Stimulated activated CD8-positive, alpha-beta memory T cell treated with anti-CD3 and anti-CD28 coated beads, Interleukin-7, amount 100 ng/mL, for 48 hours (primary cell): ENCODE data around the gene BDNF.
"Not testable (repeated sequence)": the region's sequence is repeated elsewhere in the genome, so short reads cannot be mapped to it uniquely, and the experiment has no call there.

Source experiments
- DNase-seq, 2 donors: peaks; one replicate each; pipeline ENCODE4 v3.0.0-alpha.2; 2020; ENCODE audit warnings: low read depth in 1 of 2; ENCODE audit errors: extremely low read depth in 1 of 2

Gene BDNF

DNA sequence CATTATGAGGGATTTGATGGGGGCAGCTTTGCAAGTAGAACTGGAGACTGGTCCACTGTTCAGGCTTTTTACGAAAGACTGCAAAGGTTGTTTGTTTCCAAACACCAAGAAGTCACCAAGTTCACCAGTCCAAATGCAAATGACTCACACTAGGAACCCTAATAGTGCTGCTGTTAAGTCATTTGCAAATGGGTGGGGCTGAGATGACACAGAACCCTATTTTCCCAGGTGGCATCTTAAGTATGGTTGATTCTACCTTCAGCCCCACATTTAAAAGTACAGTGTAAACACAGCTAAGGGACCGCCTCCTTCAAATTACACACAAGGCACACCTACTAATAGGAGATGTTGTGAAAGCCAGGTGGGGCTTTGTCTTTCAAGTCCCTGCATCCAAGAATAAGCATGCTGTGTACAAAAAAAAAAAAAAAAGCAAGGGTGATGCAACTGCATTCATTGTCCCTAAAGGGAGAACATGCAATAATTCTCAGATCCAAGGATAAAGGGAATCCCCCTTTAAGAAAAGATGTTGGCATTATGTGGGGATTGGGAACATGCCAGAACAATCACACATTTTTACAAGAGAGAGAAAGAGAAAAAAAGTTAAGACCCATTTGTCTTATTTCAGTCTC, 27.3 kb downstream of the BDNF start:
- DNase-seq: no peak

DNA sequence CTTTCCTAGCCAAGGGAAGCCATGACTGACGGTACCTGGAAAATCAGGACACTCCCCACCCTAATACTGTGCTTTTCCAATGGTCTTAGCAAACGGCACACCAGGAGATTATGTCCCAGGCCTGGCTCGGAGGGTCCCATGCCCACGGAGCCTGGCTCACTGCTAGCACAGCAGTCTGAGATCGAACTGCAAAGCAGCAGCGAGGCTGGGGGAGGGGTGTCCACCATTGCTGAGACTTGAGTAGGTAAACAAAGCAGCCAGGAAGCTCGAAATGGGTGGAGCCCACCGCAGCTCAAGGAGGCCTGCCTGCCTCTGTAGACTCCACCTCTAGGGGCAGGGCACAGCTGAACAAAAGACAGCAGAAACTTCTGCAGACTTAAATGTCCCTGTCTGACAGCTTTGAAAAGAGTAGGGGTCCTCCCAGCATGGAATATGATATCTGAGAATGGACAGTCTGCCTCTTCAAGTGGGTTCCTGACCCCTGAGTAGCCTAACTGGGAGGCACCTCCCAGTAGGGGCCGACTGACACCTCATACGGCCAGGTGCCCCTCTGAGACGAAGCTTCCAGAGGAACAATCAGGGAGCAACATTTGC, 34.6 kb downstream of the BDNF start:
- not testable (repeated sequence) for DNase-seq

DNA sequence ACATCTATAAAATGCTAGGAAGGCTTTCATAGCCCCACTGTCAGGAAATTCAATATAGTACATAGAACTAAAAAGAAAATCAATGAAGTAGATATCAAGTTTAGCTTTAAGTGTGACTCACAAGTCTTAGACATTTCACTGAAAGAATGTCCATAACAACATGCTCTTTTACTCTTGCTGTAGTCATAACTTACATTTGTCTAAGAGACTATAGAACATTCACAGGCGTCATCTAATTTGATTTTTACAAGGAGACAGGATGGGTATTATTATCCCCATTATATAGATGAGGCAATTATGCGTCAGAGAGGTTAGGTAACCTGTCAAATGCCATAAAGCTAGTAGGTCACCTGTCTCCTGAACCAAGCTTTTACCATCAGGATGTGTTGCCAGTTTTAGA, 36.9 kb downstream of the BDNF start:
- no peak for DNase-seq

DNA sequence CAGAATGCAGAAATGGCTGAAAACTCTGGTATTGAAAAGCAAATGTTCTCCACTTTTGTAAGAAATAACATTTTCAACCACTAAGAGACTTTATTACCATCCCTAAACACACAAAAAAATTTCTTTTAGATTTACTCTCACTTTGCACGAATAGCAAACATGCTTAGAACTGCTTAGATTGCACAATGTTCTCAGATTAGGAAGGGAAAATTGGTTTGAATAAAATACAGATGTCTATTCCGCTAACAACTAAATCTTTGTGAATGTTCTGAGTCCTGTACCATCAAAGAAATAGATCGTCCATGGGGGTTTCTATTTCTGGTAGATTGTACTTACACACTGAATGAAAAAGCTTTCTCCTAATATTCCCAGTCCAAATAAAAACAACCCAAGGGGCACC, 40.1 kb downstream of the BDNF start:
- DNase-seq: no peak

DNA sequence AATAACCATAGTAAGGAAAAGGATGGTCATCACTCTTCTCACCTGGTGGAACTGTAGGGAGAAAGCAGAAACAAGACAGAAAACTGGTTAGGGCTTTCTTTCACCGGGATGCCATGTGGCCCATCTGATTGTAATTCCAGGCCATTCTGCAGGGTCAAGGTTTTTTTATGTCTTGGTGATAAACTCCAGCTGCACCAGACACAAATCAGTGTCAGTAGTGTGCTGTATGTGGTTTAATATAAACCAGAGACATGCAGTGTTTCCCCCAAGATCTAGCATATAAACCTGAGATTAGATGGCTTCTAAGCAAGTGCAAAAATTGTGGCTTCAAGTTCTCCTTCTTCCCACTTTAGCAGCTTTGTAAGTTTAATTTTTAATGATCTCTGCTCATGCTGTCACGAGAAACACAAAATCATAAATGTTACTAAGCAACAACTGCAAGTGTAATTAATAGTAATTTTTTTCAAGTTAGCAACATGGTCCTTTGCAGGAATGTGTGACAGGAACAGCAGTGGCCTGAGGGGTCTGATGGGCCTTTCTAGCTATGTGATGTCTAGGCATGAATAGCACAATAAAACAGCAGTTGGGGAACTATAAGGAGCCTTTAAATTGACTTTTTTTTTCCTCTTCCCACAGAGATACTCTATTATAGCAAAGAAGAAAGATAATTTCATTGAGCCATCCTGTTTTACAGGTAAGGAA, 41.6 kb downstream of the BDNF start:
- no peak for DNase-seq

DNA sequence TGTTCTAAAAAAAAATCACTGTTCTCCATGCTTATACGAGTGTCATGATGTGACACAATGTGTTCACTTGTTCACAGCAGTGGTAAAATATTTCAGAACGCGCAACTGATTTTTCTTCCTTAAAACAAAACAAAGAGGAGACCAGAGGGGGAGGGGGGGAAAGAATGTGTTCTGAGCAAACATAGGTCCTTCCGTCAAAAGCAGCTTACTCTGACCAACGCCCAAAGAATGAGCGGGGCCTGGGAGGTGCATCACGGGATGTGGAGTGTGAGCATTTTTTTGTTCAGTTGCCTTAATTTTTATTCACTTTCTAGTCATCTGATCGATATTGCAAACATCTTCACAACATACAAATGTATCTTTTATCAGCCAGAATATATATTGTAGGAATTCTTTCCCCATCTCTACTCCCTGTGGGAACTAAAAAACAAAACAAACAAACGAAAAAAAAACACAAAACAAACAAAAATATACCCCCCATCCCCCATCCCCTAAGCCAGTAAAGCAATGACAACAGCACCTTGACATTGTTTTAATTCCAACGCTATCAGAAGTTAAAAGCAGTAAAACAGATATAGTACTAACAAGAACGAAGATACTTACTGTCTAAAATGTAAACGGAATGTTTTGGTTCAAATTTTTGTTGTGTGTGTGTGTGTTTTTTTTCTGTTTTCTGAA, 43.3 kb downstream of the BDNF start:
- DNase-seq: no peak

DNA sequence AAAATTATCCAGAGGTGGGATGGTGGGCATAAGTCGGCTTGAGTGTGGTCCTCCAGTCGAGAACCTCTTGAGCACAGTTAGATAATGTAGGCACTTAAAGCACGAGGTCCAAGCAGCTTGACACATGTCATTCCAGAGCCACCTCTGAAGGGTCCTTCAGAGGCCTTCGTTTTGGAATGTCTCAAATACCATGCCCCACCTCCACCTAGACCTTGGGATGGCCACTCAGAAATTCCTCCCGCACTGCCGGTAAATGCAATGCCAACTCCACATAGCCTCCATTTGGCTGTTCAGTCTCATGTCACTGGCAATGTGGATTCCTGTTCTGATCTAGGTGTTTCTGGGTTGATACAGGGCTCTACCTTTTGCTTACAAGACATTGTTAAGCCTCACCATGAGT, 43.9 kb downstream of the BDNF start:
- DNase-seq: no peak

DNA sequence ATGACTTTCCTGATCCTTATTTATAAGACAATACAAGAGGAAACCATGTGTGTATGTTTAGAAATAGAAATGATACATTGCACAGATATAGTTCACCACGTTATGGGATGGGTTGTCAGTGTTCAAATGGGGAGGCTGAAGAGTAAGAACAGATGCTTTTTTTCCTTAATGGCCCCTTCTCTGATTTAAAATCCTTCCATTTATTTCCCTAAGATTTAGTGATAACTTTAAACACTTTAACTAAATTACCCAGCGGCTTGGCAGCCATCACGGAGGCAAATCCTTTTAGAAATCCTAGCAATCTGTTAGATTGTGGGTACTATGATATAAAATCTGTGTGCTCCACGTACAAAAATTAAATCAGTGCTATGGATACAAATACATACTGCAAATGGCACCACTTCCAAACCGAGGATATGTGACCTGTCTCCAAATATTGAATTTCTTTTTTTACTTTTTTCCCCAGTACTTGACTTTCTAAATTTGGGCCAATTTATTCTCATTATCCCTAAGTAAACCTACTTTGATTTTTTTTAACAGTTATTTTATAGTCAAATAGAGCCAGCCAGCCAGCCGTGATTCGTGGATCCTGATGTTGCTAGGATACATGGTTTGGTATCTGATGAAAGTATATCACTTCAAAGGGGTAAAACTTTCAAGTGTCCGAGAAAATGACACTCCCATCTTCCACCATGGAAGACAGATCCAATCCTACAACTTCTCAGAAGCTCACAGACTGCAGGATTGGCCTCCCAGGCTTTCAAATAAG, 46.1 kb downstream of the BDNF start:
- no peak for DNase-seq

DNA sequence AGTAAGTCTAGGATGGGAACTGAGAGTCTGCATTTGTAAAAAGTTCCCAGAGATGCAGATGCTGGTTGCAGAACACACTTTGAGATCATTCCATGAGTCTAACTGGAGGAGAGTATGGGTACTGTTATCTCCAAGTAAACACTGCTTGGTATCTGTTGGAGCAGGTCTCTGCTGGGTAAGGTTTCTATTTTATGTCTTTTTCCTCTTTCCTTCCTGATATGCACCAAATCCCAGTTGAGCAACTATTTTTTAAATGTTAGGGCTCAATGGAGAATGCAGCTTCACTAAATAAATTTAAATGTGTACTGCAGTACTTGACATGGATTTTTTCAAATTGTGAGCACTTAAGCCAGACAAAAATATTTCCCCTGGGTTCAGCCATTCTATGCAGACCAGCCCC, 48.5 kb downstream of the BDNF start:
- DNase-seq: no peak

DNA sequence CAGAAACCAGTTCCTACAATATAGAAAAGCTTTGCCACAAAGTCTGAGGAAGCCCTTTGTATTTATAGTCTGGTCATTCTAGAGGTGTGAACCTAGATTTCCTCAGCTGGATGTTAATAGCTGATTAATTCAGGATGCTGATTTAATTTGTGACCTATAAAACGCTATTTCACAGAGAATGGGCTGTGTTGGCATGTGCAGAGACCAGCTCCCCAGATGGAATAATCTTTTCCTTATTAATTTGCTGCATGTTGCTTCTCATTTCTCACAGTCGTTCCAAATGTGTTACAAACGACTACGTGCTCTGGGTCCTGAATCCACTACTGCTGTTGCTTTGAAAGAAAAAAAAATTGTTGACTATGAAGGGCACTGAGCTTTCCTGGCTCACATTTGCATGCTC, 49.3 kb downstream of the BDNF start:
- DNase-seq: no peak

DNA sequence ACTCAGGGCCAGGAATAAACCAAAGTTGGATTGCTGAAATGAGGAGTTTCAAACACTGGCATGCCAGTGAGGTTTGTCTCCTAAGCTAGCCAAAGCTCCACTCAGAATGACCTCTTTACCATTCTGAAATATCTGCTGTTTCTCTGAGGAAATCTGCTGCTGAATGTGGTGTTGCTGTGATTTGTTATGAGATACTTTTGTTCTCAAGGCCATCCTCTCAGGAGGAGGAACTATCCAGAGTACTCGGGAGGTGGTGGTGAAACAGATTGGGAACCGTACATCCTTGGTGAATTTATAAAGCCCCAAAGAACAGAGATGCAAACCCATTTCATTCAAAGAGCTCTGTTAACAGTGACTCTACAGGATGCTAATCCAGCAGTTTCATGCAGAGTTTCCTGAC, 50.5 kb downstream of the BDNF start:
- DNase-seq: no peak

DNA sequence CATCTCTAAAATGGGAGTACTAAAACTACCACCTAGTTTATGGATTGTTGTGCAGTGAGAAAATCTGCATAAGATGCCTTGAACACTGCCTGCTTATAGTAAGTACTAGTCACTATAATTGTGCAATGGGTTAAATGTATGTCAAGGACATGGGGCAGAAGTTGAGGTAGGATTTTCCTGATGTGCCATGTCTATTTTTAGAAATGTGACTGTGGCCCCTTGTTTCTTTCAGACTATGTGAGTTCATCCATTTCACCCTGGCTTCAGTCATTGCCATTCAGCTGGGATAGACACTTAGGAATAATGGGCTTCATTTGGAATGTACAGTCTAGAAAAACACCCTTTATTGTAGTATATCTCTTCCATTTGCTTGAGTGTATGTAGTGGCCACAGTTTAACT, 51.4 kb downstream of the BDNF start:
- DNase-seq: no peak

DNA sequence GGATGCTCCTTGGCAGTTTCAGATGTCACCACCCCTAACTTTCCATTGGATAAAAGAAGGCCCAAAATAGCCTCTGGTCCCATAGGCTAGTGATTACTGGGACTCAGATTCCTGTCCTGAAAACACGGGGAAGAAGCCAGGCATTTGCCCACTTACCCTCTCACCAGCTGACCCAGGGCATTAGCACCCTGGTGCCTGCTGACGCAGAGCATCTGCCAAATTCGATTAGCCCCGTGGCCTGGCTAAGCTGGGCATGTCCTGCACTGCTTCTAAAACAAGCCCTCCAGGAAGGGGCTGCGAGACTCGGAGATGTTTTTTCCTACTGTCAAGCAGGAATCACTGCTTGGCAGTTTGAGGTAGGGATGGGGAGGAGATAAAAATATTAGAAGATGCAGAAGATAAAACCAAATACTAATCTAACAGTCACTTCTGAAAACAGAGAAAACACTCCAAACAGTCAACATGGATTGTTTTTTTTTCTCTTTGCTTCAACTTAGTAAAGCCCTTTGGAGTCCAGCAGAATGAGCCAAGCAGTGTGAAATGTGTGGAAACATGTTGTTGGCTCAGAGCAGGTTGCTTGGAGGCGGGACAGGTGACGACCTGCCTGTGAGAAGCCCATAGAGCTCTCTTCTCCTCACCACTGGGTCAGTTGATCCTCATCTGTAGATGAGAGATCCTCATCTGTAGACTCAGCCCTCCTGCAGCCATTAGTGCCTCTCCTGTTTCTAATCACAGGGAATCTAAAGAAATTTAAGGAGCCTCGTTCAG, 54.0 kb downstream of the BDNF start:
- DNase-seq: no peak

DNA sequence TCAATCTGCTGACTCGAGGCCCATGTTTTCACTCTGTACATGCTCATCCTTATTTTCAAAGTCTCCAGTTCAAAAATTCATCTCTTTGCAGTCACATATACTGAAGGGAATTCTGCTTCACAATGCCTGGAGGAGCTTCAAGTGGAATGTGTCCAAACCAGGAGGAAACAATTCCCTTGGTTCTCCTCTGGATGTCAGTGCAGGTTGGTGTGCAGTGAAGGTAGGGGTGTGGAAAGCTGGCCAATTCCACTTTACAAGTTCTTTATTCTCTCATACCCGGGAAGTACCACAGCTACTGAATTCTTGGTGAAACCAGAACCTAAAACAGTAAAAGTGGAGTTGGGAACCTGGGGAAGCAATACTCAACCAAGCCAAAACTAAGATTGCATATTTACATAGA, 57.3 kb downstream of the BDNF start:
- no peak for DNase-seq

DNA sequence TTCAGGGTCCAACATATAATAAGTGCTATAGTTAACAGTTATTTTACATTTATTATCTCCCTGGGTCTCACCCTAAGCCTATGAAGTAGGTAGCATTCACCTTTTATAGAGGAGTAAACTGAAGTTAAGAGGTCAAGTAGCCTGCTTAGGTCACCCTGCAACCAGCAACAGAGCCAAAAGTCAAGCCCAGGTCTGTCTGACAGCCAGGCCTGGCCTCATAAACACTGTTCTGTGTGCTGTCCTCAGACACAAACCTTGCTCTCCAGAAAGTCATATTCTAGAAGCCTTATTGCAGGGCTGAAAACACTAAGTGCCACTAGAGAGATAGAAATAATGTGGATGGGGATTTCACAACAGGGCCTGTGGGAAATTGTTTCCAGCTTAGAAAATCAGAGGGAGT, 59.3 kb downstream of the BDNF start:
- DNase-seq: no peak

DNA sequence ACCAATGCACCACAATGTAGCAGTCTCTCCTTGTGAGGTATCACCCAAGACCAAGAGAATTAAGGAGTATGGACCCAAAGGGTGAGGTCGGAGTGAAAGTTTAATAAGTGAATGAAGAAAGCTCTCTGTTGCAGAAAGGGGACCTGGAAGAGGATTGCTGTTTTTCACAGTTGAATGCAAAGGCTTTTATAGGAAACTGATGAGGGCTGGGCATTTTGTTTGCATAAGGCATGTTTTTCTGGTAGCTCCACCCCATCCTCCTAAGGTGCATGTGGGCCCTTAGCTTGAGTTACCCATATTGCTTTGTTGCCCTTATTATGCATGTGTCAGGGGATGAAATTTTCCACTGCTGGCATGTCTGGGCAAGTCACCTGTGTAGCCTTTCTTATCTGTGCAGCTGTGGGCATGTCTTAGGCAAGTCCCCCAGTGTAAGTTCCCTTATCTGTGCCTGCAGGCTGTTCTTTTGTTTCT, 64.7 kb downstream of the BDNF start:
- no peak for DNase-seq

DNA sequence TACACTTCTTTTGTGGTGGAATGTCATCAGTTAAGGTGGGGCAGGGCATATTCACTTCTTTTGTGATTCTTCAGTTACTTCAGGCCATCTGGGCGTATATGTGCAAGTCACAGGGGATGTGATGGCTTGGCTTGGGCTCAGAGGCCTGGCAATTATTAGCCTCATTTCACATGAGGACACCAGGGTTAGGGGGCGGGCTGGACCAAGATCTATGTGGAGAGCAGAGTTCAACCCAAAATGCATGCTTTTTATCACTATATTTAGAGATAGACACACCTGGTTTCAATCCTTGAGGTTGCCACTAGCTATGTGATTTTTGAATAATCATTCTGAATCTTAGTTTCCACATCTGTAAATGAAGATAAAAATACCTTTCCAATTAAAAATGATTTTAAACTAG, 65.5 kb downstream of the BDNF start:
- DNase-seq: not testable (repeated sequence)

DNA sequence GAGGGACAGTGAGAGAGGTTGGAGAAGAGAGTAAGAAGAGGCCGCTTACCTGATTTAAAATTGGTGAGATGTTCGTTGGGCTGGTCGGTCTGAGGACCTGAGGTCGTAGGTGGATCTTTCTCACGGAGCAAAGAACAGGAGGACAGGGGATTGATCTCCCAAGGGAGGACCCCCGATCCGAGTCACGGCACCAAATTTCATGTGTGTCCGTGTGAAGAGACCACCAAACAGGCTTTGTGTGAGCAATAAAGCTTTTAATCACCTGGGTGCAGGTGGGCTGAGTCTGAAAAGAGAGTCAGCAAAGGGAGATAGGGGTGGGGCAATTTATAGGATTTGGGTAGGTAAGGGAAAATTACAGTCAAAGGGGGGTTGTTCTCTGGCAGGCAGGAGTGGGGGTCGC, 66.0 kb downstream of the BDNF start:
- DNase-seq: not testable (repeated sequence)

DNA sequence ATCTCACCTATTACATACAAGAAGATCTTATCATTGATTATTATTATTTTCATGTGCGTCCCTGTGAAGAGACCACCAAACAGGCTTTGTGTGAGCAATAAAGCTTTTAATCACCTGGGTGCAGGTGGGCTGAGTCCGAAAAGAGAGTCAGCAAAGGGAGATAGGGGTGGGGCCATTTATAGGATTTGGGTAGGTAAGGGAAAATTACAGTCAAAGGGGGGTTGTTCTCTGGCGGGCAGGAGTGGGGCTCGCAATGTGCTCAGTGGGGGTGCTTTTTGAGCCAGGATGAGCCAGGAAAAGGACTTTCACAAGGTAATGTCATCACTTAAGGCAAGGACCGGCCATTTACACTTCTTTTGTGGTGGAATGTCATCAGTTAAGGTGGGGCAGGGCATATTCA, 71.2 kb downstream of the BDNF start:
- DNase-seq: not testable (repeated sequence)

DNA sequence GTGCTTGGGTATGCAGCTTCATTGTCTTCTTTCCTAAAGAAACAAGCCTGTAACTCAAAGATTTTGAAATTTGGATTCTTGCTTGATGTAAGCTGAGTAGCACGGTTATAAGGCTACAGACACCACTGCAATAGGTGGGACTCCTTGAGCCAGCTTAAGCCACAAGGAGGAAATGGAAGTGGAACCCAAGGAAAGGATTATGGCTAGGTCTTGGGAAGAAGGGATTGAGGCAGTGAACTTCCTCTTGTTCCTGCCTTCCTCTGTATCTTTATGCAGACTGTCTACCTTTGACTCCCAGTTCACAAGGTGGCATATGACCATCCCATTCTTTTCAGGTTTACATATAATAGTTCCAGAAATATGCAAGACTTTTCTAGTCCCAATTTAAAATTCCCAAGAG, 72.3 kb downstream of the BDNF start:
- DNase-seq: no peak
